Right lobe of liver (tissue), 6 donors: ENCODE data around the gene RNPS1. TPM values are rescaled to one million over a fixed set of nuclear protein-coding genes. Genes with fewer than 3 reads are reported as not detected.
A peak's percentile ranks its signal among the peaks of the same experiment; 100 is the strongest.
"Not testable (repeated sequence)": the region's sequence is repeated elsewhere in the genome, so short reads cannot be mapped to it uniquely, and the experiment has no call there.

Experiments
- ATAC-seq, 4 donors: fragments of 200-7000 bp; cut with Tn5 transposase; one replicate each; pipeline ENCODE4 v1.9.1; 2020; ENCODE audit warnings: mild to moderate bottlenecking in 4 of 4, moderate library complexity in 4 of 4
- DNase-seq, 3 donors: peaks; one replicate each; pipeline ENCODE4 v3.0.0-alpha.2; 2020
- H3K27ac ChIP-seq, 3 donors: fragments of 200-600 bp; one replicate each; pipeline ENCODE4 v1.8.0; 2022
- H3K27me3 ChIP-seq, 2 donors: fragments of 200-600 bp; one replicate each; pipeline ENCODE4 v1.8.0; 2022
- H3K36me3 ChIP-seq, 4 donors: fragments of 200-600 bp; sonication (generic) in 1 of 4; one replicate each; pipeline versions ENCODE4 v1.5.1 to v1.8.0; 2017 to 2022; ENCODE audit warnings: control low read depth in 1 of 4
- H3K4me1 ChIP-seq, 4 donors: fragments of 200-600 bp; sonication (generic) in 1 of 4; one replicate each; pipeline versions ENCODE4 v1.5.1 to v1.8.0; 2017 to 2022; ENCODE audit warnings: control low read depth in 1 of 4
- H3K4me3 ChIP-seq, 3 donors: fragments of 200-600 bp; one replicate each; pipeline ENCODE4 v1.8.0; 2022
- H3K9me3 ChIP-seq, 4 donors: fragments of 200-600 bp; sonication (generic) in 1 of 4; one replicate each; pipeline versions ENCODE4 v1.5.1 to v1.8.0; 2017 to 2022; ENCODE audit warnings: control low read depth in 1 of 4
- POLR2A ChIP-seq: fragments of 450-650 bp; IDR thresholded peaks from one replicate; pipeline ENCODE4 v1.6.1; 2017; ENCODE audit warnings: antibody characterized with exemption, mild to moderate bottlenecking
- WGBS: methylation state at CpG from one replicate; pipeline ENCODE4 v1.1.6; 2018; ENCODE audit warnings: low coverage, low lambda C conversion rate; ENCODE audit not compliant: insufficient coverage; ENCODE audit errors: missing lambda C conversion rate; 5-methylcytosine and 5-hydroxymethylcytosine counted together
- intact Hi-C, 2 donors: fragments of 100-400 bp; cut with DNase I; formaldehyde crosslinking; loops; one replicate each; pipeline versions ENCODE4 v1.11.2 to v1.14.1; 2022
- total RNA-seq, 6 experiments: library from RNA; depleted of rRNA in 2 of 6; stranded (reverse); fragments of >200 nt in 2 of 6; fragmentation: NEBNext Ultra II Directional in 3 of 6; extraction: Animal tissue kit (Norgen Biotek cat#: 25700) in 3 of 6; gene quantifications; one replicate each; pipeline versions ENCODE4 v1.1.0 to v1.2.4, GENCODE V29; 2016 to 2023
- TF ChIP-seq, protein P1 (sequence below), 4 donors: fragments of 200-600 bp in 3 of 4; fragments of 450-650 bp in 1 of 4; IDR thresholded peaks; one replicate each; pipeline versions ENCODE4 v1.5.1 to v1.8.0; 2016 to 2022; ENCODE audit warnings: antibody characterized with exemption in 4 of 4, mild to moderate bottlenecking in 2 of 4
- donor health status: DM: no; HTN: yes; CAD: no.
- donor health status: DM: no; HTN: no; CAD: no.
- donor health status: DM: no; HTN: no; CAD: no.
- donor health status: DM: no; HTN: yes; CAD: no.
- donor health status: DM: no; HTN: yes; CAD: no.

The RNPS1 gene
- total RNA-seq, 6 experiments from 2014 or later = 29.0 to 61.9 (median 38.9) TPM

DNA sequence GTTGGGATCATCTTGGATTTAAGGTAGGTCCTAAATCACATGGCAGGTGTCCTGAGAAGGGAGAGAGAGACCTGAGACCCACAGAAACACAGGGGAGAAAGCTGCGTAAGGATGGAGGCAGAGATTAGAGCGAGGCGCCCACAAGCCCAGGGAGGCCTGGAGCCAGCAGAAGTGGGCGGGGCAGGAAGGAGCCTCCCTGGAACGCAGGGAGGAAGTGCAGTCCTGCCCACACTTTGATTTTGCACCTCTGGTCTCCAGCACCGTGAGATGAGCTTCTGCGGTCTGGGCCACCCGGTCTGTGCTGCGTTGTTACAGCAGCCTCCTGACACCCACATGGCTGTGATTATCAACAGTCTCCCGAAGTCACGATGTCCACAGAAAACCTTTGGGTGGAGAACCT lies 25.3 kb downstream of the RNPS1 start:
- intact Hi-C loops = no loop called here
- DNase-seq = no peak
- H3K4me3 ChIP-seq = no peak overlapping the region
- no peak overlapping the region for H3K27ac ChIP-seq
- no peaks in the 10 kb centered on the region for H3K27me3 ChIP-seq
- peaks cover 0 to 50% (median 18%) of the 10 kb centered on the region in 4 donors for H3K36me3 ChIP-seq
- ATAC-seq = no peak
- 83% methylated on average over 6 of the region's 11 CpGs for WGBS
- peaks cover 0 to 2% (median 0%) of the 10 kb centered on the region in 4 donors for H3K4me1 ChIP-seq
- no peak for TF ChIP-seq POLR2A
- TF ChIP-seq, protein P1, sequence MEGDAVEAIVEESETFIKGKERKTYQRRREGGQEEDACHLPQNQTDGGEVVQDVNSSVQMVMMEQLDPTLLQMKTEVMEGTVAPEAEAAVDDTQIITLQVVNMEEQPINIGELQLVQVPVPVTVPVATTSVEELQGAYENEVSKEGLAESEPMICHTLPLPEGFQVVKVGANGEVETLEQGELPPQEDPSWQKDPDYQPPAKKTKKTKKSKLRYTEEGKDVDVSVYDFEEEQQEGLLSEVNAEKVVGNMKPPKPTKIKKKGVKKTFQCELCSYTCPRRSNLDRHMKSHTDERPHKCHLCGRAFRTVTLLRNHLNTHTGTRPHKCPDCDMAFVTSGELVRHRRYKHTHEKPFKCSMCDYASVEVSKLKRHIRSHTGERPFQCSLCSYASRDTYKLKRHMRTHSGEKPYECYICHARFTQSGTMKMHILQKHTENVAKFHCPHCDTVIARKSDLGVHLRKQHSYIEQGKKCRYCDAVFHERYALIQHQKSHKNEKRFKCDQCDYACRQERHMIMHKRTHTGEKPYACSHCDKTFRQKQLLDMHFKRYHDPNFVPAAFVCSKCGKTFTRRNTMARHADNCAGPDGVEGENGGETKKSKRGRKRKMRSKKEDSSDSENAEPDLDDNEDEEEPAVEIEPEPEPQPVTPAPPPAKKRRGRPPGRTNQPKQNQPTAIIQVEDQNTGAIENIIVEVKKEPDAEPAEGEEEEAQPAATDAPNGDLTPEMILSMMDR (IDR thresholded peaks at IDR 0.05) = no peak
- no peaks in the 10 kb centered on the region for H3K9me3 ChIP-seq

DNA sequence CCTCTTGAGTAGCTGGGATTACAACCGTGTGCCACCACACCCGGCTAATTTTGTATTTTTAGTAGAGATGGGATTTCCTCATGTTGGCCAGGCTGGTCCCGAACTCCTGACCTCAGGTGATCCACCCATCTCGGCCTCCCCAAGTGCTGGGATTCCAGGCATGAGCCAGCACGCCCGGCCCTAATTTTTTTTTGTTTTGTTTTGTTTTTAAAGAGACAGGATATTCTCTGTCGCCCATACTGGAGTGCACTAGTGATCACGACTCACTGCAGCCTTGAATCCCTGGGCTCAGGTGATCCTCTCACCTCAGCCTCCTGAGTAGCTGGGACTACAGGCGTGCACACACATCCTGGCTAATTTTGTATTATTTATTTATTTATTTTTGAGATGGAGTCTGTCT lies 27.6 kb downstream of the RNPS1 start:
- H3K27ac ChIP-seq, intact Hi-C loops, ATAC-seq, H3K27me3 ChIP-seq, DNase-seq, H3K9me3 ChIP-seq, H3K4me3 ChIP-seq: not testable (repeated sequence)
- 86% methylated on average over 5 of the region's 9 CpGs for WGBS
- Histone ChIP-seq H3K36me3 (peaks cover 0 to 37% (median 19%) of the 10 kb centered on the region in 4 donors), H3K4me1 (peaks cover 0 to 17% (median 0%) of the 10 kb centered on the region in 4 donors)

DNA sequence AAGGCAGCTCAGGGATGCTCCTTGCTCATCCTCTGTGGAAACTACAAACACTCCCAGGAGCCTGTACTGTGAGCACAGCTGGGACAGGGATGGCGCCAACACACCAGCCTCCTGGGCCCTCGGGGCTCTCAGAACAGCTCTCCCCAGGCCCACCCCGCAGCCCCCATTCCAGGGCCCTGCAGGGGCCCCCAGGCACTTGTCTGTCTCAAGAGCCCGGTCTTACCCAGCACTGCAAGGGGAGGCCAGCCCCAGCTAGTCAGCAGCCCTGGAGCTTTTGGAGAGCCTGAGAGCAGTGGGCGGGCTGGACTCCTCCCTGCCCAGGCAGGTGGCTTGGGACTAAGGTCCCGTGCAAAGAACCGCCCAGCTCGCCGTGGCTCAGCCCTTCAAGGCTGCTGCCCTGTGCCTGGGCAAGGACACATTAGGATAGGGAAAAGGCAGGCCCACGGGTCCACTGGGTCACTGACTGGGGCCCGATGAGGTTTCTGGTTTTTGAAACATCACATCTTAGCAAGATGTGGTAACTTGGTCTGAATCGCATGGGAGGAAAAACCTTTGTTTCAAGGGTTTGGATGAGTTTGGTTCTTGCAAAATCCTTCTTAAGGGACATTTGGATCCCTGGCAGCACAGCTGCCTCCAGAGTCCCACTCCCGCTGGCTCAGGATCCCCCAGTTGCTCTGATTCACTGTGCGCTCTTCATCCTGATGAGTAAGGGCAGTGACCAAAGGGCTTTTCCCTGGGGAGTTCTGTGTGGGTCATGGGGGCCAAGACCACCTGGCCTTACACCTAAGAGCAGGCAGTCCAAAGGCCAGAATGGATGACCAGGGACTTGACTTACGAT lies 28.9 kb downstream of the RNPS1 start:
- Histone ChIP-seq H3K4me3 (no peak overlapping the region), H3K4me1 (peaks cover 0 to 17% (median 0%) of the 10 kb centered on the region in 4 donors), H3K36me3 (peaks cover 0 to 37% (median 17%) of the 10 kb centered on the region in 4 donors), H3K27ac (no peak overlapping the region), H3K9me3 (no peaks in the 10 kb centered on the region), H3K27me3 (no peaks in the 10 kb centered on the region)
- DNase-seq (no peak), ATAC-seq (peak; percentile 13 to 33 (median 16))
- 67% methylated on average over 1 of the region's 15 CpGs for WGBS
- TF ChIP-seq, protein P1 (IDR thresholded peaks at IDR 0.05) = no peak
- no peak for TF ChIP-seq POLR2A
- intact Hi-C loops = no loop called here

DNA sequence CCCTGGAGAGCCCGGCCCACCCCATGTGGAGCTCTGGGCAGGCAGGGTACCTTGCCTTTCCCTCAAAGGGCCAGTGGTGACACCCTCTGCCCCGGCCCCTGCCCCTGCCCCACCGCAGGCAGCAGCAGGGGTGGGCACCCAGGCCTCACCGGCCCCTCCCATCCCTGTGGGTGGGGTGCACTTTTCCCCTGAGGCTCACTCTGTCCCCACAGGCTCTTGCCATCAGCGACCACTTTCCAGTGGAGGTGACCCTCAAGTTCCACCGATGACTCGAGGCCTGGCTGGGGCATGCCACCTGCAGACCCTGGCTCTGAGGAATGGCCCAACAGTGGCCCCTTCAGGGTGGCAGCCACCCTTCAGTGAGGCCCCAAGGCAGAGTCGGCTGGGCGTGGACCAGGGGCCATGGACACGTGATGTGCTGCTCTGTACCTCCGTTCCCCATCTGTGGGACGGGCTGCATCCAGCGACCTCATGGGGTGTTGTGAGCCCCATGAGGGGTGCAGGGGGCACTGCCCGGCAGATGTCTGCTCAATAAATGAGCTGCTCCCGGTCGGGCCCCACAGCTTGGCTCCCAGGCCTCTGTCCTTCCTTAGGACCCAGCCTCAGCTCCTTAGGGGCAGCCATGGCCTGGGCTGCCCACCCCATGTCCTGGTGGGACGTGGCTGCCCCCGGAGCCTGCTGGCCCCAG lies 29.6 kb downstream of the RNPS1 start:
- no peak overlapping the region for H3K4me3 ChIP-seq
- no peaks in the 10 kb centered on the region for H3K27me3 ChIP-seq
- ATAC-seq = peak; percentile 6 to 22 (median 10)
- no peak for TF ChIP-seq POLR2A
- TF ChIP-seq, protein P1 (IDR thresholded peaks at IDR 0.05) = no peak
- WGBS = 52% methylated on average over 5 of the region's 18 CpGs
- H3K36me3 ChIP-seq = peaks cover 0 to 35% (median 13%) of the 10 kb centered on the region in 4 donors
- no peak for DNase-seq
- H3K4me1 ChIP-seq = peaks cover 0 to 17% (median 0%) of the 10 kb centered on the region in 4 donors
- H3K9me3 ChIP-seq = no peaks in the 10 kb centered on the region
- intact Hi-C loops = no loop called here
- H3K27ac ChIP-seq = no peak overlapping the region
